Type B pancreatic cell (in vitro differentiated cells): Measurements from ENCODE around the gene AMBRA1. TPM values are rescaled to one million over a fixed set of nuclear protein-coding genes. Genes with fewer than 3 reads are reported as not detected.
A peak's percentile ranks its signal among the peaks of the same experiment; 100 is the strongest.

Experiments
- DNase-seq: peaks from one replicate; pipeline ENCODE4 v3.0.0; 2021; ENCODE audit warnings: mixed read lengths; ENCODE audit not compliant: unreplicated experiment; ENCODE audit errors: extremely low spot score
- H3K27ac Mint-ChIP-seq: 2 replicates; pipeline ENCODE4 v1.8.0; 2021; ENCODE audit warnings: mild to moderate bottlenecking, mixed read lengths
- H3K27me3 Mint-ChIP-seq: 2 replicates; pipeline ENCODE4 v1.8.0; 2021; ENCODE audit warnings: mixed read lengths
- H3K36me3 Mint-ChIP-seq: 2 replicates; pipeline ENCODE4 v1.8.0; 2021; ENCODE audit warnings: mixed read lengths
- H3K4me1 Mint-ChIP-seq: one replicate; pipeline ENCODE4 v1.8.0; 2021; ENCODE audit warnings: mixed read lengths; ENCODE audit not compliant: unreplicated experiment
- H3K4me3 Mint-ChIP-seq: 2 replicates; pipeline ENCODE4 v1.8.0; 2021; ENCODE audit warnings: mild to moderate bottlenecking, mixed read lengths
- H3K9me3 Mint-ChIP-seq: 2 replicates; pipeline ENCODE4 v1.8.0; 2021; ENCODE audit warnings: mixed read lengths
- total RNA-seq: library from RNA; stranded (reverse); gene quantifications from 2 replicates; pipeline ENCODE4 v1.2.1, GENCODE V29; 2021; ENCODE audit warnings: low replicate concordance
- TF ChIP-seq, protein P1 (sequence below): fragments of 200-600 bp; sonication (generic); conservative IDR thresholded peaks from 2 replicates; pipeline ENCODE4 v1.5.0; 2021; ENCODE audit warnings: antibody characterized with exemption, mild to moderate bottlenecking

The AMBRA1 gene
- total RNA-seq, 1 donor from 2014 or later = 38.8 TPM

DNA sequence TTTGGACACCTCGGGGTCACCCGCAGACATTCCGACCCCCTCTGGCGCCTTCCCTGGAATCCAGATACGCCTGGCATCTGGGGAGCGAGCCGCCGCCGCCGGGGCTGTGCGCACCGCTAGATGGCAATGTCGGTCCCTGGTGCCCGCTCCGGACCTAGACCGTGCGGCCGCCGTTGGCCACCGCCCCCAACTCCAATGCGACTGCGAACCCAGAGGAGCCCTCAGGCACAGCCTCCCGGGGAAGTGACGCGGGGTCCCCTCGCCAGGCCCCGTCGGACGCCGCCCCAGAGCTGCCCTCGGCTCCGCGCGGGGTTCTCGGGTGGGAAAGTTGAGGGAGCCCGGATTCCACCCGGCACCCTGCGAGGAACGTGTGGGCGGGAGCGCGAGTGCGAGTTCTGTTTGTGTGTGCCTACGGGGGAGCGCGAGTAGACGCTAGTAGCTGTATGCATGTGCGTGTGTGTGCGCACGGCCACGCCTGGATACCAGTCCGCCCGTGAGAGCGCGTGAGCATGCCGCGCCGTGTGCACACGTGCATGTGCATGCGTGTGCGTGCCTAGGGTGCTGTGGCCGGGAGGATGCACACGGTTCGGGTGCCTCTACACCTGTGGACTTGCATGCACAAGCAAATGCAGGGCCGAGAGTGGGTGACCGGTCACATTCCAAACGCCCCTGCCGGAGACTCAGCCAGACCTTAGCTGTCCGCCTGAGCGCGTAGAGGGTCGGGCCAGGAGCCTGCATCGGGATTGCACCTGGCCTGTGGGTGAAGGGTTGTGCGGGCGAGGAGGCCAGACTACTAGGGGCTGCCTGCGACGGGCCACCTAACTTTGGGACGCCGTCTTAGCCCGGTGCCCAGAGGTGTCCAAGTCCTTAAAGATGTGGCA is 204.1 kb downstream of the AMBRA1 start:
- Mint-ChIP-seq H3K36me3 (peaks cover 3% of the 10 kb centered on the region), H3K27me3 (peaks cover 65% of the 10 kb centered on the region), H3K4me1 (peaks cover 22% of the 10 kb centered on the region), H3K4me3 (peak overlapping the region; percentile 79), H3K27ac (peak overlapping the region; percentile 41), H3K9me3 (no peaks in the 10 kb centered on the region)
- DNase-seq = no peak
- TF ChIP-seq, protein P1, sequence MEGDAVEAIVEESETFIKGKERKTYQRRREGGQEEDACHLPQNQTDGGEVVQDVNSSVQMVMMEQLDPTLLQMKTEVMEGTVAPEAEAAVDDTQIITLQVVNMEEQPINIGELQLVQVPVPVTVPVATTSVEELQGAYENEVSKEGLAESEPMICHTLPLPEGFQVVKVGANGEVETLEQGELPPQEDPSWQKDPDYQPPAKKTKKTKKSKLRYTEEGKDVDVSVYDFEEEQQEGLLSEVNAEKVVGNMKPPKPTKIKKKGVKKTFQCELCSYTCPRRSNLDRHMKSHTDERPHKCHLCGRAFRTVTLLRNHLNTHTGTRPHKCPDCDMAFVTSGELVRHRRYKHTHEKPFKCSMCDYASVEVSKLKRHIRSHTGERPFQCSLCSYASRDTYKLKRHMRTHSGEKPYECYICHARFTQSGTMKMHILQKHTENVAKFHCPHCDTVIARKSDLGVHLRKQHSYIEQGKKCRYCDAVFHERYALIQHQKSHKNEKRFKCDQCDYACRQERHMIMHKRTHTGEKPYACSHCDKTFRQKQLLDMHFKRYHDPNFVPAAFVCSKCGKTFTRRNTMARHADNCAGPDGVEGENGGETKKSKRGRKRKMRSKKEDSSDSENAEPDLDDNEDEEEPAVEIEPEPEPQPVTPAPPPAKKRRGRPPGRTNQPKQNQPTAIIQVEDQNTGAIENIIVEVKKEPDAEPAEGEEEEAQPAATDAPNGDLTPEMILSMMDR = peak; percentile 92

DNA sequence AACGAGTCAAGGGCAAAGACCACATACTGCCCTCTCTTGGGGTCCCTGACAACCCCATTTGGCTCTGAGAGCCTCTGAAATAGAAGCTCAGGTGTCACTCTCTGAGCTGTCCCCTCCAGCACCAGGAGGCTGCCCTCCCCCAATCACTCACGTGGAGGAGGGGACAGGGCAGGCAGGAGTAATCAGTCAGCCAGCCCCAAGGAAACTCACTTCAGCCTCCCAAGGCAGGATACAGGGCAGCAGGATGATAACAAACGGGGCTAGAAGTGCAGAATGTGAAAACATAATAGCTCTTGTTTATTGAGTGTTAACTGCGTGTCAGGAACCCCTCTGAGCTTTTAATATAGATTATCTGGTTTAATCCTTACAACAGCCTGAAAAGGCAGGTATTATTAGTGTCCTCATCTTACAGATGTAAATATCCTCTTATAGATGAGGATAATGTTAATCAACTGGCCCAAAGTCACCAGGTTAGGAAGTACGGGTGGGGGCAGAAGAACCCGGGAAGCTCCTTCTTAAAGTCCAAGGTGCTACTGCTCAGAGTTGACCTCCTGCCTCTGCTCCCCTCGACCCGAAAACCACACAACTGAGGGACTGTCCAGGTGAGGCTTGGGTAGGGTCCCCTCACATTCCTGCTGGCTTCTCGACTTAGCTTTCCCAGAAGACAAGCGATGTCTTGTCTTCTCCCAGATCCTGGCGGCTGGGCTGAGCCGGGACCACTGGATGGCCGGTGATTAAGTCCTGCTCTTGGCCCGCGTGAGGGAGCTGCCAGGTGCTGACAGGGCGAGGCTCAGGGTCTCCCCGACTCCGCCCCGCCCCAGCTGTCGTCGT is 205.0 kb downstream of the AMBRA1 start:
- Mint-ChIP-seq H3K27ac (peak overlapping the region; percentile 16), H3K9me3 (no peaks in the 10 kb centered on the region), H3K27me3 (peaks cover 61% of the 10 kb centered on the region), H3K4me3 (peak overlapping the region; percentile 79), H3K36me3 (peaks cover 3% of the 10 kb centered on the region), H3K4me1 (peaks cover 22% of the 10 kb centered on the region)
- DNase-seq = no peak
- TF ChIP-seq, protein P1 = no peak

DNA sequence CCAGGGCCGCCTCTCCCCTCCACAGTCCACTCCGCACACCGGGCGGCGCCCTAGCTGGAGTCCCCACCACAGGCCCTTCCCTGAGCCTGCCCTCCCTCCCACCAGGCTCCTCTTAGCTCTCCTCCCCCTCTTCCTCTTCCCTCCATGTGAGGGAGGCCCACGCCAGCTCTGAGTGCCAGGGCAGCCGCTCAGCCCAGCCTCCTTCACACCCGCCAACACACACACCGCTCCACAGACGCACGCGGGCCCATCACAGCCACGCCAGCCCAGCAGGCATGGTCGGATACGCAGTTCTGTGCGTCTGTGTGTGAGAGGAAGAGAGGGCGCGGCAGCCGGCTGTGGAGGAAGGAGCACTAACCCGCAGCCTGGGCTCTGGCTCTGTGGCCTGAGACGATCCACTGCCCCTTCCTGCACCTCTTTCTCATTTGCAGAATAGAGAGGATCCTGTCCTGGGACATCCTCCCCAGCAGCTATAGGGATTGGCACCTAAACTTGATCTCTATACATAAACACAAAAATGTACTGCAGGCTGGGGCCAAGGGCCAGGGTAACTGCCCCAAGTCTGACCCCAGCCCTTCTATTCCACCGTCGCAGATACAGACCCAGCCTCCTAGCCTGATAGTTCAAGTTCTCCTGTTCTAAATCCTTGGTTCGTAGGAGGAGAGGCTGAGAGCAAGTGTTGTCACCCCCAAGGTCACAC is 205.8 kb downstream of the AMBRA1 start:
- TF ChIP-seq, protein P1 = no peak
- peaks cover 55% of the 10 kb centered on the region for H3K27me3 Mint-ChIP-seq
- peak overlapping the region; percentile 71 for H3K4me3 Mint-ChIP-seq
- peak overlapping the region; percentile 16 for H3K27ac Mint-ChIP-seq
- H3K36me3 Mint-ChIP-seq = peaks cover 3% of the 10 kb centered on the region
- H3K4me1 Mint-ChIP-seq = peaks cover 20% of the 10 kb centered on the region
- no peak for DNase-seq
- no peaks in the 10 kb centered on the region for H3K9me3 Mint-ChIP-seq

DNA sequence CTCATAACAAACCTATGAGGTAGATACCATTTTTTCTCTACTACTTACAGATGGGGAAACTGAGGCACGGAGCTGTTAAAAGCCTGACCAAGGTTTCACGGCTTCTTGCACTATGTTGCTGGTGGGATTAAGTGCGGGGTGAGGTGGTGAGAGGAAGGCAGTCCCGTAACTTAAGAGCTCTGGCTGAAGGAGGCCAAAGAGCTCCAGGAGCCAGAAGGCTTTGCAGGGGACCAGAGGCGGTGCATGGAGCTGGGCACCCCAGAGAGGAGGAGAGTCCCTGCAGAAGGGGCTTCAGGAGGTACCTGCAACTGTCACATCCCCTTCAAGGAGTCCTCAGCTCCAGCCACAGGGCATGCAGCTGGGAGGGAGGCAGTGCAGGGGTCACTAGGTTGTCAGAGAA is 206.4 kb downstream of the AMBRA1 start:
- Mint-ChIP-seq H3K4me3 (peak overlapping the region; percentile 16), H3K9me3 (no peaks in the 10 kb centered on the region), H3K4me1 (peaks cover 14% of the 10 kb centered on the region), H3K27me3 (peaks cover 49% of the 10 kb centered on the region), H3K36me3 (peaks cover 3% of the 10 kb centered on the region), H3K27ac (no peak overlapping the region)
- TF ChIP-seq, protein P1 = no peak
- DNase-seq = no peak

DNA sequence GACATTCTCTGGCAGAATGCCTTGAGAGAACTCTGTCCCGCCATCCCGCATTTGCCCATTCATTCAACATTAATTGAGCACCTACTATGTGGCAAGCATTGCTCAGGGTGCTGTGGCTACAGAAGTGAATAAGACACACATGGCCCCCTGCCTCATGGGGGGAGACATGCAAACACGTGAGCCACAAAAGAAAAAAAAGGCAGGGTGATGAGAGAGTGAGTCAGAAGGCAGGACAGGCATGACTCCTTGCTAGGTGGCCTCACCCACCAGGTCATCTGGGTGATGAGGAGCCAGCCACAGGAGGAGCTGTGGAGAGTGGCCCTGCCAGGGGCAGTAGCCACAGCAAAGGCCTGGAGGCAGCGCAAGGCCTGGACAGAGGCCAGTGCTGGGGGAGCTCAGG is 207.1 kb downstream of the AMBRA1 start:
- H3K9me3 Mint-ChIP-seq = no peaks in the 10 kb centered on the region
- H3K36me3 Mint-ChIP-seq = peaks cover 3% of the 10 kb centered on the region
- no peak for DNase-seq
- H3K27me3 Mint-ChIP-seq = peaks cover 49% of the 10 kb centered on the region
- H3K27ac Mint-ChIP-seq = no peak overlapping the region
- peaks cover 14% of the 10 kb centered on the region for H3K4me1 Mint-ChIP-seq
- H3K4me3 Mint-ChIP-seq = peak overlapping the region; percentile 21
- TF ChIP-seq, protein P1 = no peak
